ENCODE results near the gene DCK. TPM values are rescaled to one million over a fixed set of nuclear protein-coding genes. Genes with fewer than 3 reads are reported as not detected.
"Not testable (repeated sequence)": the region's sequence is repeated elsewhere in the genome, so short reads cannot be mapped to it uniquely, and the experiment has no call there.

Gene DCK
- total and polyA plus RNA-seq, 2 donors: 15.5 to 26.3 TPM

DNA sequence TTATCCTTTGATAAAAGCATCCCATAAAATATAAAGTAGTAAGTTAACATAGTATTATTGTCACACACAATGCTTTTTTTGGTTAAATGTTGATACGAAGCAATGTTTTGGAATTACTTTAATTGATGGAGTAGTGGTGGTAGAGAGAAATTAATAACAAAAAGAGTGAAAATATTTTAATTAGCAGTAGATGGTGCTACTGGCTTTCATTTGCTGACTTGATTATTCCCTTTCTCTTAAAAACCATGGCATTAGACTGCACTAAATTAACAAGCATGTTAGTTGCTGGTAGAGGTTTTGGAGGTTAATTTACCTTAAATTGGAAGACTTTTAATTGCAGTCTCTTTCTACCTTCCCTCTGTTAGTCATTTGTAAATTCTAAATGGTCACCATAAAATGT lies 8.9 kb upstream of the DCK start:
- 94% methylated on average over 1 of the region's 1 CpG for WGBS
- Histone ChIP-seq H3K27ac (ENCODE audit: low read depth) (no peak overlapping the region), H3K4me3 (ENCODE audit: low read depth, low read length) (no peak overlapping the region), H3K36me3 (ENCODE audit: insufficient read depth) (no peaks in the 10 kb centered on the region), H3K4me1 (ENCODE audit: insufficient read depth) (no peaks in the 10 kb centered on the region)
- no peak for DNase-seq (ENCODE audit: extremely low spot score)

DNA sequence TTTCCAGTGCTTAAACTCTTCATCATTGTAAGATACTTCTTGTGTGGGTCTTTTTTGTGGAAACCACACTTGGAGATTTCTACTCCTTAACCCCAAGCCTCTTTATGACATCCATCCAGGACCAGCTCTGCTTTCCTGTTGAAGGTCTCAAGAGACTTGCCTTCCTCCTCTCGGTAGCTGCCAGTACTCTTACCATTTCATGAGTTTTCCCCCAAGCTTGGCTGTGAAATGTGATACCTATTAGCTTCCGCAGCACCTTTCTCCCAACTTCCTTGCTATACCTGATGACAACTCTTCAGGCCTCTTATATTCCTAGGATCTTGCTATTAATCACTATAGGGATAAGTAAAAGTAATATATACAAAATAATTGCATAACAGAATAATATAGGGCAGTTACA lies 1.9 kb upstream of the DCK start:
- Histone ChIP-seq H3K36me3 (ENCODE audit: insufficient read depth) (no peaks in the 10 kb centered on the region), H3K27ac (ENCODE audit: low read depth) (no peak overlapping the region), H3K4me3 (ENCODE audit: low read depth, low read length) (no peak overlapping the region), H3K4me1 (ENCODE audit: insufficient read depth) (no peaks in the 10 kb centered on the region)
- 76% methylated on average over 2 of the region's 2 CpGs for WGBS
- no peak for DNase-seq (ENCODE audit: extremely low spot score)

DNA sequence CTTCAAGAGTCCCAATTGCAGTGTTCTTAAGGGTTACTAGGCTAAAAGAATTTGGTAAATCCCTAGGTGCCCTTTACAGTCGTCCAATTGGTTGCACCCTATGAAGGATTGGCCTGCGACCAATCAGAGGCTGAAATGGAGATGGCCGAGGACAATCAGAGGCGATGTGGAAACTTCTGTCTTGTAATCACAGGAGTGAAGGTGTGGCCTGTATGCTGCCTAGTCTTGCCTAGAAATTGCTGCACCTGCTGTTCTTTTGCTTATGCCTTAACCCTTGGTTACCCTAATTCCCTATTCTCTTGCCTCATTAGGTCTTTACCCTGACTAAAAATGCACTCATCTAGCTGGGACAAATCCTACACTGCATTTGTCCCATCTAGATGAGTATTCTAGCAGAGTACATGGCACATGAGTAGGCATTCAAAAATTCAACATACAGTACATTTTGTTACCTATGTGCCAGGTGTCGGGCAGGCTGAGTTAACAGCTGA lies 1.0 kb upstream of the DCK start:
- Histone ChIP-seq H3K36me3 (ENCODE audit: insufficient read depth) (no peaks in the 10 kb centered on the region), H3K4me3 (ENCODE audit: low read depth, low read length) (no peak overlapping the region), H3K4me1 (ENCODE audit: insufficient read depth) (no peaks in the 10 kb centered on the region), H3K27ac (ENCODE audit: low read depth) (no peak overlapping the region)
- WGBS: 79% methylated on average over 5 of the region's 5 CpGs
- no peak for DNase-seq (ENCODE audit: extremely low spot score)

GRCh38 chr4:70994069-70994366 lies 569 bp downstream of the DCK start:
- 4% methylated on average over 11 of the region's 11 CpGs for WGBS
- Histone ChIP-seq H3K4me1 (ENCODE audit: insufficient read depth) (no peaks in the 10 kb centered on the region), H3K27ac (ENCODE audit: low read depth) (peak overlapping the region; percentile 87)

DNA sequence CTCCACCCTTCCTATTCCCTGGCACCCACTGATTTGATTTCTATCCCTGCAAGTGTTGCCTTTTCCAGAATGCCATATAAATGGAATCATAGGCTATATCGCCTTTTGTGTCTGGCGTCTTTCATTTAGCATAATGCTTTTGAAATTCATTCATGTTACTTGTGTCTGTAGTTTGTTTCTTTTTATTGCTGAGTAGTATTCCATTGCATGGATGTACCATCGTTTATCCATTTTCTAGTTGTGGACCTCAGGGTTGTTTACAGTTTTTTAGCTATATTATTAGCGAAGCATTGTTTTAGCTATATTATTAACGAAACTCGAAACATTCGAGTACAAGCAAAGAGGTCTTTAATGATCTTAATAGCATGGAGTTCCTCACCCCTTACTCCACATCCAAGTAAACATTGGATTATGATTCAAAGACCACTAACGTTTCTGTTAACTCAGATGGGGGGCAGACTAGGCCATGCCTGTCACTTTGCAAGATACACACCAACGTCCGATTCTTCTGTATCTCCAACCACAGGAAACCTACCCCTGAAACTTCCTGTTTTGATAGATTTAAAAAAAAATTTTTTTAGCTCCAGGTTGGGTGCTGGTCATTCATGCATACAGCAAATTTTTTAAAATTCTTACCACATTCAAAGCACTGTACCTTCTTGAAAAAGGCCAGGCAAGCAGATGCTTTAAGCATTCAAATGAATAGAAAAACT lies 1.1 kb downstream of the DCK start:
- DNase-seq (ENCODE audit: extremely low spot score): no peak
- Histone ChIP-seq H3K27ac (ENCODE audit: low read depth) (no peak overlapping the region), H3K36me3 (ENCODE audit: insufficient read depth) (no peaks in the 10 kb centered on the region), H3K4me3 (ENCODE audit: low read depth, low read length) (peak overlapping the region; percentile 53), H3K4me1 (ENCODE audit: insufficient read depth) (no peaks in the 10 kb centered on the region)
- 76% methylated on average over 10 of the region's 10 CpGs for WGBS

More at GRCh38 chr4:70994069-70994366, 569 bp downstream of the DCK start:
- peak overlapping the region; percentile 53 for H3K4me3 ChIP-seq (ENCODE audit: low read depth, low read length)
- H3K36me3 ChIP-seq (ENCODE audit: insufficient read depth): no peaks in the 10 kb centered on the region
- DNase-seq (ENCODE audit: extremely low spot score): no peak

DNA sequence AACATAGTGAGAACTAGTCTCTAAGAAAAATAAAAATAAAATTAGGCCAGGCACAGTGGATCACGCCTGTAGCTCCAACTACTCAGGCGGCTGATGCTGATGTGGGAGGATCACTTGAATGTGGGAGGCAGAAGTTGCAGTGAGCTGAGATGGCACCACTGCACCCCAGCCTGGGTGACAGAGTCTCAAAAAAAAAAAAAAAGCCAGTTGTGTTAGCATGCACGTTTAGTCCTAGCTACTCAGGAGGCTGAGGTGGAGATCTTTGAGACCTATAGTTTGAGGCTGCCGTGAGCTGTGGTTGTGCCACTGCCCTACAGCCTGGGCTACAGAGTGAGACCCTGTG lies 2.5 kb downstream of the DCK start:
- Histone ChIP-seq H3K36me3 (ENCODE audit: insufficient read depth) (no peaks in the 10 kb centered on the region), H3K27ac (ENCODE audit: low read depth) (no peak overlapping the region), H3K4me3 (ENCODE audit: low read depth, low read length) (no peak overlapping the region), H3K4me1 (ENCODE audit: insufficient read depth) (no peaks in the 10 kb centered on the region)
- 65% methylated on average over 4 of the region's 4 CpGs for WGBS
- DNase-seq (ENCODE audit: extremely low spot score): no peak

GRCh38 chr4:70997036-70997435 lies 3.6 kb downstream of the DCK start:
- Histone ChIP-seq H3K27ac (ENCODE audit: low read depth) (no peak overlapping the region), H3K4me1 (ENCODE audit: insufficient read depth) (no peaks in the 10 kb centered on the region), H3K4me3 (ENCODE audit: low read depth, low read length) (no peak overlapping the region), H3K36me3 (ENCODE audit: insufficient read depth) (no peaks in the 10 kb centered on the region)
- no peak for DNase-seq (ENCODE audit: extremely low spot score)
- WGBS: 81% methylated on average over 1 of the region's 1 CpG

DNA sequence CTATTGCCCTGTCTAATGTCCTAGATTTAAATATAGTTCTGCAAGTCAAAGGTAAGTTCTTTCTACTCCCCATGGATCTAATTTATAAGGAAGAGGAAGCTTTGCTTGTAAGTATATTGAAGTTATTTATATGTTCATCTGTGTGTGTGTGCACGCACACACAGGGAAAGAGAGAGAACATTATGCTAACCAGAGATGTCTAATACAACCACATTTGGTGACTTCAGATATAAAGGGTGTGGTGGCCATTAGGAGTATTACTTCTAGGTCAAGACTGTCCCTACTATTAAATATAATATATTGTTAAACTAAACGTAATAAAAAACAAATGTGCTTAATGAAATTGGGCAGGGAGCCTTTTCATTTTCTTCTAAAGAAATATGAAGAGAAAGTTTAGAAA lies 4.1 kb downstream of the DCK start:
- DNase-seq (ENCODE audit: extremely low spot score): no peak
- H3K4me1 ChIP-seq (ENCODE audit: insufficient read depth): no peaks in the 10 kb centered on the region
- 58% methylated on average over 2 of the region's 2 CpGs for WGBS
- H3K4me3 ChIP-seq (ENCODE audit: low read depth, low read length): no peak overlapping the region
- no peaks in the 10 kb centered on the region for H3K36me3 ChIP-seq (ENCODE audit: insufficient read depth)
- no peak overlapping the region for H3K27ac ChIP-seq (ENCODE audit: low read depth)

GRCh38 chr4:70999639-71000038 lies 6.2 kb downstream of the DCK start:
- not testable (repeated sequence) for H3K27ac ChIP-seq (ENCODE audit: low read depth); H3K4me3 ChIP-seq (ENCODE audit: low read depth, low read length); H3K4me1 ChIP-seq (ENCODE audit: insufficient read depth); H3K36me3 ChIP-seq (ENCODE audit: insufficient read depth); DNase-seq (ENCODE audit: extremely low spot score)

DNA sequence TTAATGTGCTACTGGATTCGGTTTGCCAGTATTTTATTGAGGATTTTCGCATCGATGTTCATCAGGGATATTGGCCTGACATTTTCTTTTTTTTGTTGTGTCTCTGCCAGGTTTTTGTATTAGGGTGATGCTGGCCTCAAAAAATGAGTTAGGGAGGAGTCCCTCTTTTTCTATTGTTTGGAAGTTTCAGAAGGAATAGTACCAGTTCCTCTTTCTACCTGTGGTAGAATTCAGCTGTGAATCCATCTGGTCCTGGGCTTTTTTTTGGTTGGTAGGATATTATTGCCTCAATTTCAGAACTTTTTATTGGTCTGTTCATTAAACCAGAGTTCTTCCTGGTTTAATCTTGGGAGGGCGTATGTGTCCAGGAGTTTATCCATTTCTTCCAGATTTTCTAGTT lies 7.9 kb downstream of the DCK start:
- H3K36me3 ChIP-seq (ENCODE audit: insufficient read depth); DNase-seq (ENCODE audit: extremely low spot score): not testable (repeated sequence)
- WGBS: 96% methylated on average over 4 of the region's 4 CpGs

GRCh38 chr4:71004281-71004851 lies 10.9 kb downstream of the DCK start:
- 70% methylated on average over 7 of the region's 7 CpGs for WGBS
- Histone ChIP-seq H3K27ac (ENCODE audit: low read depth) (no peak overlapping the region), H3K4me3 (ENCODE audit: low read depth, low read length) (no peak overlapping the region), H3K4me1 (ENCODE audit: insufficient read depth) (no peaks in the 10 kb centered on the region), H3K36me3 (ENCODE audit: insufficient read depth) (no peaks in the 10 kb centered on the region)
- DNase-seq (ENCODE audit: extremely low spot score): no peak

More for the DNA sequence above, 7.9 kb downstream of the DCK start:
- not testable (repeated sequence) for H3K4me1 ChIP-seq (ENCODE audit: insufficient read depth); H3K4me3 ChIP-seq (ENCODE audit: low read depth, low read length); H3K27ac ChIP-seq (ENCODE audit: low read depth)

DNA sequence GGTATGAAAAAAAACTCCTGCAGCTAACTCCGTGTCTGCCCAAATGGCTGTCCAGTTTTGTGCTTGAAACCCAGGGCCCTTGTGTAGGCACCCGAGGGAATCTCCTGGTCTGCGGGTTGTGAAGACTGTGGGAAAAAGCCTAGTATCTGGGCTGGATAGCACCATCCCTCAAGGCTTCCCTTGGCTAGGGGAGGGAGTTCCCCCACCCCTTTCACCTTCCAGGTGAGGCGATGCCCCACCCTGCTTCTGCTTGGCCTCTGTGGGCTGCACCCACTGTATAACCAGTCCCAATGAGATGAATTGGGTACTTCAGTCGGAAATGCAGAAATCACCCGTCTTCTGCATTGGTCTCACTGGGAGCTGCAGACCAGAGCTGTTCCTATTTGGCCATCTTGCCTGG lies 11.6 kb downstream of the DCK start:
- 92% methylated on average over 6 of the region's 6 CpGs for WGBS
- not testable (repeated sequence) for DNase-seq (ENCODE audit: extremely low spot score); H3K27ac ChIP-seq (ENCODE audit: low read depth); H3K4me3 ChIP-seq (ENCODE audit: low read depth, low read length); H3K36me3 ChIP-seq (ENCODE audit: insufficient read depth); H3K4me1 ChIP-seq (ENCODE audit: insufficient read depth)

DNA sequence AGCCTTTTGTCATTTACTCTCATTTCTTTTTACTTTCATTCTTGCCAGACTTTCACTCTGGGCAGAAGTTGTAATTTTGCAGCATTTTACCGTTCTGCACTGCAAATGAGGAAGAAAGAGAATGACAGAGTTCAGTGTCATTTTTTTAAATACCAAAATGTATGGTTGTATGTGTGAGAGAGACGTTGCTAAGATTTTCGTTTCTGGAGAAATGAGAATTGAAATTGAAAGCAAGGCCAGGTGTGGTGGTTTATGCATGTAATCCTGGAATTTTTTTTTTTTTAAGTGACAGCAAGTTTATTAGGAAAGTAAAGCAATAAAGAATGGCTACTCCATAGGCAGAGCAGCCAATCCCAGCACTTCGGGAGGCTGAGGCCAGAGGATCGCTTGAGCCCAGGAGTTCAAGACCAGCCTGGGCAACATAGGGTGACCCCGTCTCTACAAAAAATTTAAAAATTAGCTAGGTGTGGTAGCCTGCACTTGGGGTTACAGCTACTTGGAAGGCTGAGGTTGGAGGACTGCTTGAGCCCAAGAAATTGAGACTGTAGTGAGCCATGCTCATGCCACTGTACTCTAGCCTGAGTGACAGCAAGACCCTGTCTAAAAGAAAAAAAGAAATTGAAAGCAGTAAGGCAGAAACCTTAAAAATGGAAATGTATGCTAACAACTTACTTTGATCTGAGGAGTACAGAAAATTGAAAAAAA lies 12.9 kb downstream of the DCK start:
- DNase-seq (ENCODE audit: extremely low spot score): no peak
- 86% methylated on average over 6 of the region's 6 CpGs for WGBS
- Histone ChIP-seq H3K4me3 (ENCODE audit: low read depth, low read length) (no peak overlapping the region), H3K4me1 (ENCODE audit: insufficient read depth) (no peaks in the 10 kb centered on the region), H3K27ac (ENCODE audit: low read depth) (no peak overlapping the region), H3K36me3 (ENCODE audit: insufficient read depth) (no peaks in the 10 kb centered on the region)

- Histone ChIP-seq H3K4me3 (ENCODE audit: low read depth, low read length) (no peak overlapping the region), H3K27ac (ENCODE audit: low read depth) (no peak overlapping the region), H3K4me1 (ENCODE audit: insufficient read depth) (no peaks in the 10 kb centered on the region), H3K36me3 (ENCODE audit: insufficient read depth) (no peaks in the 10 kb centered on the region)
- WGBS: 95% methylated on average over 2 of the region's 2 CpGs
- DNase-seq (ENCODE audit: extremely low spot score): no peak
These were observed 14.7 kb downstream of the DCK start for GRCh38 chr4:71008196-71008595.

Measured in urinary bladder (tissue), 4 donors.